OCI-LY7 (cell line): ENCODE measurements around the gene PROSER2. TPM values are rescaled to one million over a fixed set of nuclear protein-coding genes. Genes with fewer than 3 reads are reported as not detected.
"Not testable (repeated sequence)": the region's sequence is repeated elsewhere in the genome, so short reads cannot be mapped to it uniquely, and the experiment has no call there.

Source experiments
- BruUV-seq: library from RNA; stranded (reverse); fragments of 400-500 nt; replicated peaks from 2 replicates; lab custom pipeline; 2021; lab: Mats Ljungman, UMichigan
- CTCF ChIA-PET: fragments of 300-600 bp; sonication (Branson Sonifier 250); formaldehyde crosslinking; loops from one replicate; lab custom pipeline; 2022; ENCODE audit warnings: antibody characterized with exemption; ENCODE audit not compliant: unreplicated experiment; lab: Charles Lee
- POLR2A ChIA-PET: fragments of 300-600 bp; sonication (Branson Sonifier 250); formaldehyde crosslinking; loops from one replicate; lab custom pipeline; 2022; ENCODE audit warnings: antibody characterized with exemption; lab: Charles Lee
- DNase-seq: peaks from one replicate; pipeline ENCODE4 v3.0.0-alpha.2; 2015; ENCODE audit warnings: low spot score
- H2AFZ ChIP-seq: fragments of 200-600 bp; sonication (generic), shearing (Covaris generic); 2 replicates; pipeline ENCODE4 v1.6.1; 2014; ENCODE audit warnings: mild to moderate bottlenecking, antibody characterized with exemption, low read length, moderate library complexity
- H3K27ac ChIP-seq: fragments of 200-600 bp; sonication (generic); 2 replicates; pipeline ENCODE4 v1.5.1; 2014; ENCODE audit warnings: mixed run types, low read depth, mild to moderate bottlenecking, moderate library complexity, low read length, inconsistent platforms; ENCODE audit not compliant: poor library complexity, severe bottlenecking
- H3K36me3 ChIP-seq: fragments of 200-600 bp; sonication (generic); 2 replicates; pipeline ENCODE4 v1.6.1; 2014; ENCODE audit warnings: mild to moderate bottlenecking, antibody characterized with exemption, low read length, moderate library complexity, mixed read lengths; ENCODE audit not compliant: insufficient read depth
- H3K4me1 ChIP-seq: fragments of 200-600 bp; sonication (generic); 2 replicates; pipeline ENCODE4 v1.5.1; 2014; ENCODE audit warnings: mild to moderate bottlenecking, low read length; ENCODE audit not compliant: insufficient read depth, poor library complexity, severe bottlenecking
- H3K4me2 ChIP-seq: fragments of 200-600 bp; sonication (generic); 2 replicates; pipeline ENCODE4 v1.6.1; 2014; ENCODE audit warnings: mild to moderate bottlenecking, low read length
- H3K4me3 ChIP-seq: fragments of 200-600 bp; sonication (generic); 2 replicates; pipeline ENCODE4 v1.5.1; 2014; ENCODE audit warnings: mild to moderate bottlenecking, low read depth, low read length; ENCODE audit not compliant: poor library complexity, severe bottlenecking
- H3K79me2 ChIP-seq: fragments of 200-600 bp; sonication (generic); 2 replicates; pipeline ENCODE4 v1.6.1; 2016; ENCODE audit warnings: low read depth, mild to moderate bottlenecking, low read length, moderate library complexity, mixed read lengths; ENCODE audit not compliant: insufficient read depth
- H3K9me2 ChIP-seq: fragments of 200-600 bp; sonication (generic); 2 replicates; pipeline ENCODE4 v1.6.1; 2016; ENCODE audit warnings: mild to moderate bottlenecking, low read length, mixed read lengths; ENCODE audit not compliant: insufficient read depth
- H3K9me3 ChIP-seq: fragments of 200-600 bp; sonication (generic); 2 replicates; pipeline ENCODE4 v1.6.1; 2014; ENCODE audit warnings: mild to moderate bottlenecking, mixed run types, low read length, mixed read lengths
- H4K20me1 ChIP-seq: fragments of 200-600 bp; sonication (generic); 2 replicates; pipeline ENCODE4 v1.6.1; 2014; ENCODE audit warnings: mild to moderate bottlenecking, antibody characterized with exemption, low read length, moderate library complexity, mixed read lengths; ENCODE audit not compliant: insufficient read depth
- EZH2phosphoT487 ChIP-seq: fragments of 200-600 bp; sonication (generic); IDR thresholded peaks from 2 replicates; pipeline ENCODE4 v1.6.1; 2018; ENCODE audit warnings: low read depth, borderline replicate concordance, mild to moderate bottlenecking, mixed run types, antibody characterized with exemption, low read length, moderate library complexity, mixed read lengths
- intact Hi-C: fragments of 100-400 bp; cut with micrococcal nuclease; formaldehyde crosslinking; loops from one replicate; pipeline ENCODE4 v1.10.0; 2022; ENCODE audit not compliant: unreplicated experiment
- total RNA-seq, 2 experiments: library from RNA; depleted of rRNA in 1 of 2; stranded (reverse); fragments of >200 nt in 1 of 2; shearing (Covaris generic) in 1 of 2; gene quantifications; 2 replicates each; pipeline ENCODE4 v1.2.3, GENCODE V29; 2014 to 2022
- TF ChIP-seq, protein P1 (sequence below): fragments of 200-600 bp; sonication (generic); conservative IDR thresholded peaks from 2 replicates; pipeline ENCODE4 v1.5.1; 2014; ENCODE audit warnings: mild to moderate bottlenecking, antibody characterized with exemption, low read length, moderate library complexity, mixed read lengths

PROSER2 gene
- total RNA-seq, 2 experiments from 2014 or later, result not detected

DNA sequence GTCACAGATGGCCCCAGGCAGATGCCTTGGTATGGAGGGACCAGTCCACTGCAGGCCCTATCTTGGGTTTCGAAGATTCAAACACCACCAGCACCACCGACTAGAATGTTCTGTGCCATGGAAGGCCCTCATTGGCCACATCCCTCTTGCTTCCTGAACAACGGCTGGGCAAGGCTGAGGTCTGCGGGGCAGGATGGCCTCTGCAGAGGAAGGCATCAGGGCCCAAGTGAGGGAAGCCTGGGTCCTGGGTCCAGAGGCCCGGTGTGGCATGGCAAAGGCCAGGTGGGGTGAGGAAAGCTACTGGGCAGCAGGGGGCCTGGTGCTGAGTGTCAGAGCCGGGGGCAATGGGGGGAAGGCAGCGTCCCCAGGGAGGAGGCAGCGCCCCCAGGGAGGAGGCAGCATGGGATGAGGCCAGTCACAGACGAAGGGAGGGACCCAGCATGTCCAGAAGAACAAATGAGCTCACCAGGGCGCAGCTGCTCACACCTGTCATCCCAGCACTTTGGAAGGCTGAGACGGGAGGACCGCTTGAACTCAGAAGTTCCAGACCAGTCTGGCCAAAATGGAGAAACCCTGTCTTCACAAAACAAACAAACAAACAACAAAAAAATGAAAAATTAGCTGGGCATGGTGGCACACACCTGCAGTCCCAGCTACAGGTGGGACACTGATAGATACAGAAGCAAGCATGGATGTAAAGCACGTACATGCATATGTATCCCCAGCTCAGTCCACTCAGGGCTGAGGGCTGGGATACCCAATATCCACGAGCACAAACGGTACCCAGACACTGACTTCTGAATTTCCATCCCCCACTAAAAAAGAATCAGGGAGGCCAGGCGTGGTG, 64.4 kb downstream of the PROSER2 start:
- no peak overlapping the region for H3K4me3 ChIP-seq
- no peaks in the 10 kb centered on the region for H3K4me1 ChIP-seq
- ChIA-PET POLR2A (no interaction called here), CTCF (no interaction called here)
- DNase-seq, result no peak
- no peaks in the 10 kb centered on the region for H3K9me2 ChIP-seq
- no TSS peak for BruUV-seq
- no peaks in the 10 kb centered on the region for H4K20me1 ChIP-seq
- no peak overlapping the region for H3K27ac ChIP-seq
- no peaks in the 10 kb centered on the region for H3K79me2 ChIP-seq
- H3K4me2 ChIP-seq, result no peak overlapping the region
- no peak overlapping the region for H2AFZ ChIP-seq
- TF ChIP-seq EZH2phosphoT487, result no peak
- TF ChIP-seq, protein P1, sequence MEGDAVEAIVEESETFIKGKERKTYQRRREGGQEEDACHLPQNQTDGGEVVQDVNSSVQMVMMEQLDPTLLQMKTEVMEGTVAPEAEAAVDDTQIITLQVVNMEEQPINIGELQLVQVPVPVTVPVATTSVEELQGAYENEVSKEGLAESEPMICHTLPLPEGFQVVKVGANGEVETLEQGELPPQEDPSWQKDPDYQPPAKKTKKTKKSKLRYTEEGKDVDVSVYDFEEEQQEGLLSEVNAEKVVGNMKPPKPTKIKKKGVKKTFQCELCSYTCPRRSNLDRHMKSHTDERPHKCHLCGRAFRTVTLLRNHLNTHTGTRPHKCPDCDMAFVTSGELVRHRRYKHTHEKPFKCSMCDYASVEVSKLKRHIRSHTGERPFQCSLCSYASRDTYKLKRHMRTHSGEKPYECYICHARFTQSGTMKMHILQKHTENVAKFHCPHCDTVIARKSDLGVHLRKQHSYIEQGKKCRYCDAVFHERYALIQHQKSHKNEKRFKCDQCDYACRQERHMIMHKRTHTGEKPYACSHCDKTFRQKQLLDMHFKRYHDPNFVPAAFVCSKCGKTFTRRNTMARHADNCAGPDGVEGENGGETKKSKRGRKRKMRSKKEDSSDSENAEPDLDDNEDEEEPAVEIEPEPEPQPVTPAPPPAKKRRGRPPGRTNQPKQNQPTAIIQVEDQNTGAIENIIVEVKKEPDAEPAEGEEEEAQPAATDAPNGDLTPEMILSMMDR, result no peak
- H3K9me3 ChIP-seq, result no peaks in the 10 kb centered on the region
- intact Hi-C loops, result no loop called here
- H3K36me3 ChIP-seq, result no peaks in the 10 kb centered on the region

DNA sequence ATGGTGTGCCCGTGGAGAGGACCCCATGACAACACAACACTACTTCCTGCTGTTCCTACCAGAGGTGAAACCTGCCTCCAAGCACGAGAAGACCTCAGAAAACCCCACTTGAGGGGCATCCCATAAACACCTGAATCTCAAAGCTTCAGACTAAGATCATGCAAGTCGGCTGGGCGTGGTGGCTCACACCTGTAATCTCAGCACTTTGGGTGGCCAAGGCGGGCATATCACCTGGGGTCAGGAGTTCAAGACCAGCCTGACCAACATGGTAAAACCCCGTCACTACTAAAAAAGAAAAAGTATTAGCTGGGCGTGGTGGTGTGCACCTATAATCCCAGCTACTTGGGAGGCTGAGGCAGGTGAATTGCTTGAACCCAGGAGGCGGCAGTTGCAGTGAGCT, 66.1 kb downstream of the PROSER2 start:
- H3K79me2 ChIP-seq, H3K27ac ChIP-seq, BruUV-seq, DNase-seq, H3K36me3 ChIP-seq, H2AFZ ChIP-seq, H3K4me2 ChIP-seq, H3K9me2 ChIP-seq, H4K20me1 ChIP-seq, H3K4me1 ChIP-seq, CTCF ChIA-PET, POLR2A ChIA-PET, H3K4me3 ChIP-seq, H3K9me3 ChIP-seq, intact Hi-C loops: not testable (repeated sequence)

DNA sequence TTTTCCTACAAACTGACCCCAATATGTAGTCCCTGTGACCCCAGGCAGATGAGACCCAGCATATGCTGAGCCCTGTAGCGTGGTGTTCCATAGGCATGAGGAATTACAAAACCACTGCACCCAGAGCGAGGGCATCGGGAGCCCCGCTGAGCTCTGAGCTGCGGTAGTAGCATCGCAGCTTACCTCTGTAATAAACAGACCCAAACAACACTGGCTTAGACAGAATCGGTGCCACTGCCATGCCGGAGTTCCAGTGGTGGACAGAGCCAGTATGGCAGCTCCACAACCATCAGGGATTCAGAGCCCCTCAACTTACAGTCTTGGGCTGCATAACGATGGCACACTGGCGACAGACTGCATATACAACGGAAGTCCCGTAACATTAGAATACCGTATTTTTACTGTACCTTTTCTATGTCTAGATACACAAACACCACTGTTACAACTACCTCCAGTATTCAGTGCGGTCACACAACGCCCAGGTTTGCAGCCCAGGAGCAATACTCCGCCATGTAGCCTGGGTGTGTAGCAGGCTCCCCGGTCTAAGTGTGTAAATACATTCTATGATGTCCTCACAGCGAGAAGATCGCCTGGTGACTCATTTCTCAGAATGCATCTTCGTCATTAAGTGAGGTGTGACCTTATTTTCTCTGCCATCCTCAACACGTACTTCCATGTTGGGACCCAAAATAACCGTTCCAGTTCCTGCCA, 68.8 kb downstream of the PROSER2 start:
- DNase-seq, result no peak
- no peaks in the 10 kb centered on the region for H3K4me1 ChIP-seq
- no TSS peak for BruUV-seq
- CTCF ChIA-PET, result no interaction called here
- POLR2A ChIA-PET, result no interaction called here
- intact Hi-C loops, result no loop called here
- H3K9me3 ChIP-seq, result no peaks in the 10 kb centered on the region
- H4K20me1 ChIP-seq, result no peaks in the 10 kb centered on the region
- H3K9me2 ChIP-seq, result no peaks in the 10 kb centered on the region
- no peaks in the 10 kb centered on the region for H3K79me2 ChIP-seq
- H3K27ac ChIP-seq, result no peak overlapping the region
- H3K36me3 ChIP-seq, result no peaks in the 10 kb centered on the region
- H3K4me3 ChIP-seq, result no peak overlapping the region
- no peak overlapping the region for H3K4me2 ChIP-seq
- no peak overlapping the region for H2AFZ ChIP-seq
- no peak for TF ChIP-seq EZH2phosphoT487
- TF ChIP-seq, protein P1, result no peak
